Measurements from ENCODE around the gene SCFD2.

Gene SCFD2

GRCh38 chr4:53208753-53209152 is 157.1 kb downstream of the SCFD2 start:
- TF ChIP-seq CTCF (conservative IDR thresholded peaks at IDR 0.05; ENCODE audit: low read length): no peak
- DNase-seq (ENCODE audit: low read depth): no peak
- H3K4me3 ChIP-seq (ENCODE audit: low read length): no peak overlapping the region

GRCh38 chr4:53205970-53206369 is 159.9 kb downstream of the SCFD2 start:
- H3K4me3 ChIP-seq (ENCODE audit: low read length): no peak overlapping the region
- TF ChIP-seq CTCF (conservative IDR thresholded peaks at IDR 0.05; ENCODE audit: low read length): no peak
- DNase-seq (ENCODE audit: low read depth): peak; percentile 26

GRCh38 chr4:53199356-53199755 is 166.5 kb downstream of the SCFD2 start:
- TF ChIP-seq CTCF (conservative IDR thresholded peaks at IDR 0.05; ENCODE audit: low read length): no peak
- no peak overlapping the region for H3K4me3 ChIP-seq (ENCODE audit: low read length)
- DNase-seq (ENCODE audit: low read depth): no peak

- H3K4me3 ChIP-seq (ENCODE audit: low read length): peak overlapping the region; percentile 28
- no peak for TF ChIP-seq CTCF (conservative IDR thresholded peaks at IDR 0.05; ENCODE audit: low read length)
- DNase-seq (ENCODE audit: low read depth): peak; percentile 51
These were observed 168.1 kb downstream of the SCFD2 start for GRCh38 chr4:53197772-53198142.

GRCh38 chr4:53196882-53197771 is 168.7 kb downstream of the SCFD2 start:
- H3K4me3 ChIP-seq (ENCODE audit: low read length): peak overlapping the region; percentile 47
- DNase-seq (ENCODE audit: low read depth): peak; percentile 91
- peak; percentile 84 for TF ChIP-seq CTCF (conservative IDR thresholded peaks at IDR 0.05; ENCODE audit: low read length)

GRCh38 chr4:53195815-53196661 is 169.8 kb downstream of the SCFD2 start:
- DNase-seq (ENCODE audit: low read depth): peak; percentile 43
- TF ChIP-seq CTCF (conservative IDR thresholded peaks at IDR 0.05; ENCODE audit: low read length): no peak
- H3K4me3 ChIP-seq (ENCODE audit: low read length): peak overlapping the region; percentile 47

Data from AG10803 (cell line).